Epithelial cell of alveolus of lung (primary cell): ENCODE measurements around the gene ZKSCAN5. TPM values are rescaled to one million over a fixed set of nuclear protein-coding genes. Genes with fewer than 3 reads are reported as not detected.

Experiments
- total RNA-seq: library from RNA; depleted of rRNA; stranded (reverse); fragments of >200 nt; gene quantifications from 2 replicates; pipeline ENCODE4 v1.2.1, GENCODE V29; 2015

The ZKSCAN5 gene
- 9.3 and 12.1 TPM in 2 replicates for total RNA-seq

DNA sequence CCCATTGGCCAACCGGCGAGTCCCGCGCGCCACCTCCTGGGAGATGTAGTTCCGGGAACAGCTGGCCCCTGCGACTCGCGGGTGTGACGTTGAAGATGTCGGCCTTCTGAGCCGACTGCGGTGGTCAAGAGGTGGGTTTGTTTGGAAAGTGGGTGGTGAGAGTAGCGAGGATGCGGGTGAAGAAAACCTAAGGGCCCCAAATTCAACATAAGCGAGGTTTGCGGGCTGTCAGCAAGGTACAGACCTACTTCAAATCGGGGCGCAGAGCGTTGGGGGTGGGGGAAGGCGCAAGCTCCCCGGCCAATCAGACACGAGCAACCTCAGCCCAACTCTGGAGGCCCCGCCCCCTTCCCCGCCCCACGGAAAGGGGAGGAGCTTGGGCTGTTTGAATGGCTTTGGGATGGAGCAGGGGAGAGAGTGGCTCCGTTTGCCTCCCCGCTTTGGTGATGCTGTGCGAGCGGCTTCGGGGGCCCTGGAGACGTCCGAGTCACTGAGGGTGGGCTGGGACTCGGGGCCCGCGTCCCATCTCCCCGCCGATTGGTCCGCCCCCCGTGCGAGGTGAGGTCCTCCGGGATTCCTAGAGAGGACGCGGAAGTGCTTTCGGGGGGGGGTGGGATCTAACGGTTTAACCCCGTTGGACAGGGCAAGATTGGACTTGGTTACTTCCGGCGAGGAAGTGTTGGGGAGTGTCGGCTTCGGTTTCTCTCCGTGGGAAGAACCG is at the start of gene ZKSCAN5:
TSS of gene ZKSCAN5 (plus strand) at position 60 of the 721 bp plus-strand sequence. CDS start 1,383 bp downstream, outside the sequence.

DNA sequence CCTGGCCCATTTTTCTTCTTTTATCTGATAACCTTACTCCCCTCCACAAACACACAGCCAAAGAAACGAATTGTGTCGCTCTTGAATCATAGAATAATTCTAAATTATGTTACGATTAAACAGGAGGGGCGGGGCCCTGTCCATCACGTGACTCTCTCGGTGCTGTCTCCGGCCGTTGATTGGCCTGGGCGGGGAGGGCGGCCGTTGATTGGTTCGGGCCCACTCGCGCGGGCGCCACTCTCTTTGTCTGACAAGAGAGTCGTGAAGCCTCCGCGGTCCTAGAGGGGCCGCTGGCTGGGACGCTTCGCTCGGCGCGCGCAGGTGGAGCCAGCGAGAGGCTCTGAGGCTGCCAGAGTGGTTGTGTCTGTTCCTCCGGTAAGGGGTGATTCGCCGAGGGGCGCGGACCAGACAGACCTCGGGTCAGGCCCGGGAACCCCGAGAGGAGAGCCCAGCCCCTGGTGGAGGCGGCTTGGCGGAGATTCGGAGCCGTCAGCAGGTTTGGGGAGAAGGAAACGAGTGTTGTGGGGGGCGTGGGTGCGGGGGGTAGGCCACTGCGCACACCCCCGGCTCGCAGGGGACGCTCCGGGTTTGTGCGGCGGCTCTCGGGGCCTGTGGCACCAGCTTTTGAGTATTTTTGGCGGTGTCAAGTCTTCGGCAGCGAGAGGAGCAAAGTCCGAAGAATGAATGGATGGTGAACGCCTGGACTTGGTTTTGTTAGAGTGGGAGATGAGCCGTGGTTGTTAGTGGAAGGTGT is 31.7 kb upstream of the ZKSCAN5 start, which contains the start of gene ZNF789:
TSS of gene ZNF789 (plus strand) at position 330 of the 754 bp plus-strand sequence. CDS start 3,567 bp downstream, outside the sequence.

GRCh38 chr7:99499721-99500636 is 4.5 kb upstream of the ZKSCAN5 start, which contains the start of gene ZNF394:
ZNF394 (minus strand) TSS chr7:99500281; CDS start chr7:99500093, 188 bp downstream.

DNA sequence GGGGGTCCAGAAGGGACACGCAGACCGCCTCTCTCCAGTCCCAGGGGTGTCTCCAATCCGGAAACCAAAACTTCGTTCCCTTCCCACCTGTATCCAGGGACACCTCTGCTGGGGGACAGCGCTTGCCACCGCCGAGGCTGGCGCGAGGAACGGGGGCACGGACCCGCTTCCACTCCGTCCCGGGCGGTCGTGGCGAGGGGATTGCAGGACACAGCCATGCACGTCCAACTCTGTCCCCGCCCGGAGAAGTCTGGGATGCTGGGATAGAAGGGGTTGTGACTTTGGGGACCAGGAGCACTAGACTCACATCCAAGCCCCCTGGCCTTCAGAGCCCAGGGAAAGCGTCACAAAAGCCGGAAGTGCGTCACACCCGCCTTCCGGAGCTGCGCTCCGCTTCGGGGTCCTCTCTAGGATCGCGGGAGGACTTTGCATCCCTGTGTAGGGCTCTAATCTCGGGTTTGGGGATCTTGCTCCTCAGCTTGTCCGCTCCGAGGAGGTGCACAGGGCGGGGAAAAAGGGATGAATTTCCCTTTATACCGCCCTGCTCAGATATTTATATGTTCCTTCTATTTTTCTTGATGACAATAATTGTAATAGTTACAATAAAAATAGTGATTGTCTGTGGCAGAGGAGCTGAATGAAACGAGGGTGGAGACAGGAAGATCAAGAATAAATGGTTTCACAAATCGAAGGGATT is 47.5 kb downstream of the ZKSCAN5 start, which contains the start of gene FAM200A:
TSS of gene FAM200A (minus strand) at position 348 of the 697 bp plus-strand sequence. CDS start 3,707 bp downstream, outside the sequence.

GRCh38 chr7:99558306-99559174 is 54.1 kb downstream of the ZKSCAN5 start, which contains the start of gene ZNF655:
ZNF655 (plus strand) TSS chr7:99558642; CDS start chr7:99560560, 1,918 bp downstream.

Other genes starting within 250 kb of the ZKSCAN5 start
- 0.26 TPM in 1 of 2 replicates, not detected in the other for gene MYH16, start 231.8 kb upstream of the ZKSCAN5 start, total RNA-seq
- gene ARPC1A, start 178.8 kb upstream of the ZKSCAN5 start, total RNA-seq, result 121 and 235 TPM in 2 replicates
- 172 and 382 TPM in 2 replicates for gene ARPC1B, start 129.9 kb upstream of the ZKSCAN5 start, total RNA-seq
- gene PDAP1, start 96.1 kb upstream of the ZKSCAN5 start, total RNA-seq, result 97.0 and 105 TPM in 2 replicates
- 105 and 108 TPM in 2 replicates for gene BUD31, start 95.7 kb upstream of the ZKSCAN5 start, total RNA-seq
- 4.0 and 7.2 TPM in 2 replicates for gene PTCD1, start 65.9 kb upstream of the ZKSCAN5 start, total RNA-seq
- 22.5 and 36.2 TPM in 2 replicates for gene CPSF4, start 65.7 kb upstream of the ZKSCAN5 start, total RNA-seq
- gene ATP5MF, start 38.5 kb upstream of the ZKSCAN5 start, total RNA-seq, result 2,095 and 2,779 TPM in 2 replicates
- gene ZNF789, start 31.8 kb upstream of the ZKSCAN5 start, total RNA-seq, result 4.4 and 5.5 TPM in 2 replicates
- gene ZNF394, start 4.4 kb upstream of the ZKSCAN5 start, total RNA-seq, result 16.4 and 19.7 TPM in 2 replicates
- 5.8 and 17.9 TPM in 2 replicates for gene FAM200A, start 47.5 kb downstream of the ZKSCAN5 start, total RNA-seq
- gene ZNF655, start 54.0 kb downstream of the ZKSCAN5 start, total RNA-seq, result 29.2 and 89.8 TPM in 2 replicates
- 0.39 and 4.2 TPM in 2 replicates for gene TMEM225B, start 93.6 kb downstream of the ZKSCAN5 start, total RNA-seq
- gene ZSCAN25, start 112.3 kb downstream of the ZKSCAN5 start, total RNA-seq, result 5.6 and 17.0 TPM in 2 replicates
- gene CYP3A5, start 175.3 kb downstream of the ZKSCAN5 start, total RNA-seq, result 0.24 and 0.39 TPM in 2 replicates
- gene CYP3A7, start 230.5 kb downstream of the ZKSCAN5 start, total RNA-seq, result 0.13 and 1.0 TPM in 2 replicates